NCI-H69 (cell line): ENCODE measurements around the gene MAEA.
"Not testable (repeated sequence)": the region's sequence is repeated elsewhere in the genome, so short reads cannot be mapped to it uniquely, and the experiment has no call there.

Experiments used
- DNase-seq: peaks from one replicate; lab custom pipeline; 2025; lab: John Stamatoyannopoulos, UW

Gene MAEA

GRCh38 chr4:1367230-1367935 lies 77.7 kb downstream of the MAEA start:
- no peak for DNase-seq

GRCh38 chr4:1367936-1368289 lies 78.2 kb downstream of the MAEA start:
- no peak for DNase-seq

- no peak for DNase-seq
Observed at GRCh38 chr4:1368421-1369090, 78.9 kb downstream of the MAEA start.

DNA sequence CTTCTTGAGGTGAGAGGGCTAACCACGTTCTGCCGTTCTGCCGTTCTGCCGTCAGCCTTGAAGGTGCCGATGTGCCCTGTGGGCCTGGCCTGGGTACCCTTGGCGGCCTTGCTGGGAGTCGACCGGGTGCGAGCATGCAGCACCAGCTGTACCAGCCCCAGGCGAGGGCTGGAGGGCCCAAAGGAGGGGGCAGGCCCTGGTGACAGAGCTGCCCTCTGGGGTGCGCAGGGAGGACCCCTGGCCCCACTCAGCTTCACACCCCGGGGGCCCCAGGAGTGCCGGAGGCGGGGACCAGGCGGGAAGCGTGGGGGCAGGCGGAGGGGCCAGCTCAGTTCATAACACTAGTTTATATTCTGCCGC lies 79.4 kb downstream of the MAEA start:
- DNase-seq: no peak

GRCh38 chr4:1369479-1370079 lies 79.9 kb downstream of the MAEA start:
- no peak for DNase-seq

- DNase-seq: no peak
Observed at GRCh38 chr4:1370321-1371124, 80.8 kb downstream of the MAEA start.

DNA sequence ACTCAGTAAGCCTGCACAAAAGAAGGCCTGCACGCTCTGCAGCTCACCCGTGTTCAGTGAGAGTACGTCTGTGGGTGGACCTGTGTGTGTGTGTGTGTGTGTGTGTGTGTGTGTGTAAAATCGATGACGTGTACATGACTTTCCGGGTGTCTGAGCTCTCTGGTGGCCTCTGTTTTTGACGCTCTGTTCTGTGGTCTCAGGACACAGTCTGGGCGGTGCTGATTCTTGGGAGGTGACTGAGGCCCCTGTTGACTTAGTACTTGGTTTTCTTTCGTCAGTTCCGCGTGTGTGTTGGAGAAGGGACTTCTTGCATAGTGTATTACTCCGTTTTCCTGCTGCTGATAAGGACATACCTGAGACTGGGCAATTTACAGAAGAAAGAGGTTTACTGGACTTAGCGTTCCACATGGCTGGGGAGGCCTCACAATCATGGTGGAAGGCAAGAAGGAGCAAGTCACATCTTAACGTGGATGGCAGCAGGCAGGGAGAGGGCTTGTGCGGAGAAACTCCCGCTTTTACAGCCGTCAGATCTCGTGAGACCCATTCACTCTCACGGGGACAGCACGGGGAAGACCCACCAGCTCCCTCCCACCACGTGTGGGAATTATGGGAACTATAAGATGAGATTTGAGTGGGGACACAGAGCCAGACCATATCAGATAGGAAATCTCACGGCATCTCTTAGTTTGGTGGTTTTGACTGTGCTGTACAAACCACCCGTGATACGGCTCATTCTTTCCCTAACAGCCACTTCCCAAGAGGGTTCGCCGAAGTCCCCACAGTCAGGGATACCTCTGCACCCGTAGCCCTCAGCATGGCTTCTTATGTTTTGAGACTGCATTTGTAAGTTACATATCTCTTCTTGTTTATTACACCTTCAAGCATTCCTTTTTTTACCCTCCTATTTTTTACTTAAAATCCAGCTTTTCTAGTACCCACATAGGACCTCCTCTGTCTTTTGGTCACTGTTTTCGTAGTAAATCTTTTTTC lies 81.8 kb downstream of the MAEA start:
- no peak for DNase-seq

GRCh38 chr4:1372576-1372975 lies 82.9 kb downstream of the MAEA start:
- DNase-seq: not testable (repeated sequence)

DNA sequence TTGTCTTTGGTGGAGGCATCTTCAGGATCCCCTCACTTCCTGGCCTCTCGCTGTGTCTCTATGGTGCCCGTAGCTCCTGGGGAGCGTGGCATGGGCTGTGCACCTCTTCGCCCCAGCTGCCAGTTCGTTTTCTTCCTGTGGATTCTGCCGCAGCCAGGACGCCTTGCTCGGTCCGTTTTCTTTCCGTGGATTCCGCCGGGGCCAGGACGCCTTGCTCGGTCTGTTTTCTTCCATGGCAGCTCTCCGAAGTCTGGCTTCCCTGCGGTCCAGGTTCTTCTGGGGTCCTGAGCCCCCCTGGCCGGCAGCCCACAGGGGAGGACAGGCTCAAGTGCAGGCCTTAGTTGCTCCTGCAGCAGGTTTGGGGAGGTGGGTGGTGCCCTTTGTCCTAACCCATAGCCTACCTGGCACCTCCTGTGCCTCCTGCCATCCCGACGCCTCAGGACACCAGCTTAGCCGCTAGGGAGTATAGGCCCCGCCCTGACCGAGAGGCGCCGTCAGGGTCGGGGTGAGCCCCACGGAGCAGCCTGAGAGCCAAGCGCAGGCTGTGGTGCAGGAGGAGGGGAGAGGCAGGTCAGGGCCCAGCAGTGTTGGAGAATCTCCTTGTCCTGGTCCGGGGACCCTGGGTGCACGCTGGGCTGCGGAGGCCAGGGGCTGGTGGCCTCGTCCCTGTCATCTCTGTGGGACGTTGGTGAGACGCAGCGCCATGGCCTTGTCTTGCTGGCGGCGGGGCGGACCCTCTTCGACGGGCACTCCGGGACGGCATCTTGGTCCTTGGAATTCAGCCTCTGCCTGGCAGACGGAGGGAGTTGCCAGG lies 84.4 kb downstream of the MAEA start:
- DNase-seq: no peak

DNA sequence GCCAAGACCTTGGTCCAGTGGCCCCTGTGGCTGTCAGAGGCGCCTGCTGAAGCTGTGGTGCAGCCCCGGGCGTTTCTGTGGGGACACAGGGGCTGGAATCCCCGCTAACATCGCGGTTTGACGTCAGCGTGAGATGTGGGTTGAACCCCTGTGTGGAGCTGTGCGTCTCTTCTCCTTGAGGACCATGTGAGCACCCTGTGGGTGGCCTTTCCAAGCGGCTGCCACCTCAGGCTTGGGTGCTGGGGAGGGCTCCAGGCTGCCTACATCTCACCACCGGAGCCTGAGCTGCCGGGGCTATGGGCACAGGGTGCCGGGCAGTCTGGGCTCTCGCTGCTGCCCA lies 85.0 kb downstream of the MAEA start:
- DNase-seq: no peak

DNA sequence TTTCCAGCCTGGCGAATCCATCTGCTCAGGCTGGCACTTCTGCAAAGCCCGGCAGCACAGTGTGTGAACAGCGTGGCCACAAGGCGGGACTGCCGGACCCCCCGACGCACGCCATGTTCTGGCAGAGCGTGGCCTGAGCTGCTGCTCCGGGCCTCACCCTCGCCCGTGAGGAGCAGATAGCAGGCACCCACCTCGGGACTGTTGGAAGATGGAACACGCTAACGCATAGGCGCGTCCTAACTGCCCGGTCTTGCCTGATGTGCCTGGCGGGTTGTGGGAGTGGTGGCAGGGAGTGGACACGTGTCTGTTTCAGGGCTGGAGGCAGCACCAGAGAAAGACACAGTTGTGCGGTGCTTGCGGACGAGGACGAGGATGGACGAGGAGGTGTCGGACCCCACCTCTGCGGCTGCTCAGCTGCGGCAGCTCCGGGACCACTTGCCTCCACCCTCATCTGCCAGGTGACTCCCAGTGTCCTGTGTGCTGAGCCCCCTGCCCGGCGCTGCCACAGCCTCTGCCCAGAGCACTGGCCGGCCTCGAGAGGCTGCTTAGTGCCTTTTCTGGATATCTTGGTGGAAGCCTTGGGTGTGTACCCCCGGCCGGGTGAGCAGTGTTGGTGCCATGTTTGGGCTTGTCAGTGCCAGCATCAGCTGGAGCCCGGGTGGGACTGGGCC lies 85.5 kb downstream of the MAEA start:
- DNase-seq: no peak

- DNase-seq: no peak
Observed at GRCh38 chr4:1375761-1376322, 86.2 kb downstream of the MAEA start.

DNA sequence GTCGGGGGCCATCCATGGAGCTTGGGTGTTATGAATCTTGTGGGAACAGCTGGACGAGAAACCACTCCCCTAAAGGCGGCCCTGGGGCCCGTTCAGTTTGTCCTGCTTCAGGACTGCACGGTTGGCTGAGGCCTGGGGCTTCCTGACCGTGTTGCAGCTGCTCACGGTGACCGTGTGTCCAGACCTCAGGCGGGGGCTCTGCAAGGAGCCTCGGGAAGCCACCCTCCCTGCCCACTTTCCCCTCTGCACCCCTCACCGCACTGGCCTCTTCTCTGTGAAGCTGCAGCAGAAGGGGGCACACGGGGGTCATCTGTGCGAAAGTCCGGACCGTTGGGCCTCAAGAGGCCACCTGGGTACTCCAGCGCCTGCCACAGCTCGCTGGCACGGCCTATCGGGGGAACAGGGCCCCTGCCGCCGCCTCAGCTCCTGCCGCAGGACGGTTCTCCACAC lies 86.7 kb downstream of the MAEA start:
- DNase-seq: no peak

DNA sequence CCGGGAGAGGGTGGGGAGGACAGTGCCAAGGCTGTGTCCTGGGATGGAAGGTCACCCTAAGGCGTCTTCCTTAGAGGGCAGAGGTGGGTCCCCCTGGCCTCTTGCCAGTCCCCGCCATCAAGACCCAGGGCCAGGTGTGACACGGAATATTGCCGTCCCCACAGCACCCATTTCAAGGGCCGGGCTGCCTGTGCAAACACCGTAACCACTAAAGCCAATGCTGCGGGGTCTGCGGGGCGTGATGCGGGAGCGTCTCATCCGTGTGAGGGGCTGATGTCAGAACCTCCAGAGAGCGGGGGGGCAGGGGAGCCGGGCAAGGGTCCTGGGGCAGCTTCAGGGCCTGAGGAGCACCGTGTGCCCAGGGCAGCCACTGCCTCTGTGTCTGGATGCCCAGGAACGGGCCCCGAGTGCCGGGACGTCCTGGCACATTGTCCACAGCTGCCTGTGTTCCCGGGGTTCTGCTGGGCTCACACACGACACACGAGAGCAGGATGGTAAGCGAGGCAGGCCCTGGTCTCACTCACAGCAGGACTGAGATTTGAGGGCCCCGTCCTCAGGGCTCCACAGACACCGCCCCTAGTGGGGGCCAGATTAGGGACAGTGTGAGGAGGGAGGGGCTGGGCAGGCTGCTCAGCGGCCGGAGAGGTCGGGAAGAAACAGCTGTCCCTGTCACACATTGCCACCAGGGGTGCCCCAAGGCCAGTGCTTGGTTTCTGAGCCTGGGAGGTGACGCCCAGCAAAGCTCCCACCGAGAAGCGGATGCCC lies 87.3 kb downstream of the MAEA start:
- no peak for DNase-seq

GRCh38 chr4:1377606-1378261 lies 88.0 kb downstream of the MAEA start:
- no peak for DNase-seq

GRCh38 chr4:1378559-1379231 lies 89.0 kb downstream of the MAEA start:
- DNase-seq: no peak

GRCh38 chr4:1379351-1379781 lies 89.7 kb downstream of the MAEA start:
- DNase-seq: no peak

GRCh38 chr4:1379801-1380331 lies 90.2 kb downstream of the MAEA start:
- DNase-seq: no peak
